GDM1 (cell line): ENCODE data around the gene RAB17.

ENCODE experiments used
- DNase-seq: peaks from one replicate; lab custom pipeline; 2025; lab: John Stamatoyannopoulos, UW

RAB17 gene

GRCh38 chr2:237577956-237578870, 12.3 kb downstream of the RAB17 start:
- DNase-seq: no peak

- no peak for DNase-seq
These were observed 13.1 kb downstream of the RAB17 start for GRCh38 chr2:237577458-237577857.

GRCh38 chr2:237576974-237577373, 13.6 kb downstream of the RAB17 start:
- DNase-seq: no peak

- no peak for DNase-seq
These were observed 14.4 kb downstream of the RAB17 start for GRCh38 chr2:237575869-237576862.

- no peak for DNase-seq
These were observed 15.4 kb downstream of the RAB17 start for GRCh38 chr2:237574894-237575868.

GRCh38 chr2:237574467-237574866, 16.1 kb downstream of the RAB17 start:
- no peak for DNase-seq

GRCh38 chr2:237573721-237574415, 16.7 kb downstream of the RAB17 start:
- DNase-seq: no peak

- DNase-seq: no peak
These were observed 17.8 kb downstream of the RAB17 start for GRCh38 chr2:237572742-237573101.

GRCh38 chr2:237572021-237572741, 18.4 kb downstream of the RAB17 start:
- peak; percentile 84 for DNase-seq

GRCh38 chr2:237571551-237571950, 19.0 kb downstream of the RAB17 start:
- DNase-seq: no peak

GRCh38 chr2:237570776-237571335, 19.7 kb downstream of the RAB17 start:
- no peak for DNase-seq

- no peak for DNase-seq
These were observed 20.6 kb downstream of the RAB17 start for GRCh38 chr2:237569896-237570295.

- DNase-seq: no peak
These were observed 21.5 kb downstream of the RAB17 start for GRCh38 chr2:237569041-237569440.

- no peak for DNase-seq
These were observed 22.3 kb downstream of the RAB17 start for GRCh38 chr2:237568121-237568660.

- DNase-seq: no peak
These were observed 23.1 kb downstream of the RAB17 start for GRCh38 chr2:237567276-237568029.

GRCh38 chr2:237566401-237567235, 23.9 kb downstream of the RAB17 start, which contains the start of gene PRLH:
PRLH (plus strand) TSS chr2:237566574; CDS start chr2:237566574, 0 bp downstream.
- DNase-seq: no peak

- DNase-seq: no peak
These were observed 24.6 kb downstream of the RAB17 start for GRCh38 chr2:237565974-237566373.
